PC-3 (cell line): Measurements from ENCODE around the gene NELFB. TPM values are rescaled to one million over a fixed set of nuclear protein-coding genes. Genes with fewer than 3 reads are reported as not detected.

Experiments
- ATAC-seq: fragments of 200-7000 bp; cut with Tn5 transposase; 2 replicates; pipeline ENCODE4 v1.9.1; 2020; ENCODE audit warnings: mild to moderate bottlenecking, moderate library complexity
- BruUV-seq: library from RNA; stranded (reverse); fragments of 400-500 nt; replicated peaks from 2 replicates; lab custom pipeline; 2021; lab: Mats Ljungman, UMichigan
- CTCF ChIA-PET: fragments of 300-600 bp; sonication (Branson Sonifier 250); formaldehyde crosslinking; loops from one replicate; lab custom pipeline; 2022; ENCODE audit warnings: antibody characterized with exemption; lab: Charles Lee
- POLR2A ChIA-PET: fragments of 300-600 bp; sonication (Branson Sonifier 250); formaldehyde crosslinking; loops from one replicate; lab custom pipeline; 2022; ENCODE audit warnings: antibody characterized with exemption; ENCODE audit not compliant: unreplicated experiment; lab: Charles Lee
- DNase-seq: peaks from one replicate; pipeline ENCODE4 v3.0.0-alpha.2; 2015
- H2AFZ ChIP-seq: fragments of 300-600 bp; sonication (generic); 2 replicates; pipeline ENCODE4 v1.6.0; 2016; ENCODE audit warnings: antibody characterized with exemption, low read length
- H3F3A ChIP-seq: fragments of 300-600 bp; sonication (generic); one replicate; pipeline ENCODE4 v1.6.0; 2017; ENCODE audit warnings: antibody characterized with exemption, low read length, control low read depth, mild to moderate bottlenecking; ENCODE audit not compliant: unreplicated experiment
- H3K27ac ChIP-seq: fragments of 300-600 bp; sonication (generic); 2 replicates; pipeline ENCODE4 v1.5.1; 2016; ENCODE audit warnings: mild to moderate bottlenecking, low read length
- H3K27me3 ChIP-seq: fragments of 300-600 bp; sonication (generic); 2 replicates; pipeline ENCODE4 v1.6.1; 2016; ENCODE audit warnings: low read length, mixed read lengths
- H3K36me3 ChIP-seq: fragments of 300-600 bp; sonication (generic); 2 replicates; pipeline ENCODE4 v1.6.1; 2016; ENCODE audit warnings: low read depth, mixed run types, low read length, mixed read lengths
- H3K4me1 ChIP-seq: fragments of 300-600 bp; sonication (generic); 2 replicates; pipeline ENCODE4 v1.5.1; 2016; ENCODE audit warnings: low read length; ENCODE audit not compliant: insufficient read depth
- H3K4me2 ChIP-seq: fragments of 300-600 bp; sonication (generic); 2 replicates; pipeline ENCODE4 v1.6.0; 2016; ENCODE audit warnings: low read length
- H3K4me3 ChIP-seq: fragments of 300-600 bp; sonication (generic); 2 replicates; pipeline ENCODE4 v1.5.1; 2016; ENCODE audit warnings: mild to moderate bottlenecking, low read length, mixed read lengths
- H3K79me2 ChIP-seq: fragments of 300-600 bp; sonication (generic); 2 replicates; pipeline ENCODE4 v1.6.1; 2017; ENCODE audit warnings: low read length, mixed read lengths
- H3K9ac ChIP-seq: fragments of 300-600 bp; sonication (generic); 2 replicates; pipeline ENCODE4 v1.6.0; 2016; ENCODE audit warnings: mild to moderate bottlenecking, low read length
- H3K9me2 ChIP-seq: fragments of 300-600 bp; sonication (generic); replicated peaks from 2 replicates; pipeline ENCODE4 v1.6.1; 2016; ENCODE audit warnings: mixed run types, low read length, mixed read lengths
- H3K9me3 ChIP-seq: fragments of 300-600 bp; sonication (generic); 2 replicates; pipeline ENCODE4 v1.6.1; 2016; ENCODE audit warnings: low read length, mixed read lengths
- H4K20me1 ChIP-seq: fragments of 300-600 bp; sonication (generic); 2 replicates; pipeline ENCODE4 v1.6.1; 2016; ENCODE audit warnings: low read length, mixed read lengths
- CTCF ChIP-seq: fragments of 300-600 bp; sonication (generic); conservative IDR thresholded peaks from 2 replicates; pipeline ENCODE4 v1.5.1; 2017; ENCODE audit warnings: antibody characterized with exemption, low read depth, mild to moderate bottlenecking, low read length
- EZH2 ChIP-seq: fragments of 300-600 bp; sonication (generic); IDR thresholded peaks from one replicate; pipeline ENCODE4 v1.6.1; 2017; ENCODE audit warnings: antibody characterized with exemption, mild to moderate bottlenecking, low read length; ENCODE audit not compliant: unreplicated experiment
- EZH2phosphoT487 ChIP-seq: fragments of 300-600 bp; sonication (generic); IDR thresholded peaks from 2 replicates; pipeline ENCODE4 v1.6.1; 2018; ENCODE audit warnings: mild to moderate bottlenecking, antibody characterized with exemption, low read length, borderline replicate concordance
- intact Hi-C: fragments of 100-400 bp; cut with micrococcal nuclease; formaldehyde crosslinking; loops from 2 replicates; pipeline ENCODE4 v1.9.0; 2023
- total RNA-seq: library from RNA; depleted of rRNA; stranded (reverse); fragments of >200 nt; gene quantifications from 2 replicates; pipeline ENCODE4 v1.2.3, GENCODE V29; 2014

Gene NELFB
- total RNA-seq, 1 experiment from 2014 or later, result 50.7 TPM

DNA sequence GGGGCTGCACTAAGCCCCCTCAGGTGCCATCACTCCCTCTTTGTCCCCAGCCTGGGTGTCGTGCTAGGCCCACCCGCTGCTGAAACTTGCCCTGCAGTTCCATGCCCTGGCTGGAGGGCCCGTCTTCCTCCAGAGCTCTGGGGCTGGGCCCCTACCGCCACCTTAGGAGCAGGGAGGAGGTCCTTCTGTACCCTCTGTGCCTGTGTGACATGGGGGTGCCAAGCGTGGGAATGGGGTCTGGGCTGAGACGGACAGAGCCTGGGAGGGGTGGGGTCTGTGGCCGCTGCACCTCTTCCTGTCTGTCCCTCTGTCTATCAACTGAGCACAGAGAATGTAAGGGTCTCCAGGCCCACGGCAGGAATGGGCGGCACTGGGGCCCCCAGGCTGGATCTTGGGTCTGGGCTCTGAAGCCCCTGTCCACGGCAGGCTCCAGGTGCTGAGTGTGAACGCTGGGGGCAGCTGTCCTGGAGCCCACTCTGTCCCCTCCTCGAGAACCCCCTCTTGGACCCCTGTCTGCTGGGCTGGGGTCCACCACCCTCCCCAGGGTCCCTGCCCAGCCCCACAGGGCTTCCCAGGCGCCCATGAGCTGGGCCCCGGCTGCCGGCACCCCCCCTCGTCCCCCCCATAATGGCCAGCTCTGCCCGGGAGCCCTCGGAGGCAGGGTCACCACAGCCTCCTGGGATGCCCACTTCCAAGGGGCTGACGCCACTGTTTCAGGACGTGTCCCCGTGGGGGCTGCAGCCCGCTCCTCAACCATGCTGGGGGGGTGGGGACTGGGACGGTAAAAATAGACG is 62.8 kb downstream of the NELFB start:
- H3K27me3 ChIP-seq, result no peaks in the 10 kb centered on the region
- no peak for DNase-seq
- ChIA-PET CTCF (no interaction called here), POLR2A (interaction anchor here (0.6 kb wide), 1 partner anchor 124 kb away, joined by 6 read pairs; no protein-coding TSS in a partner anchor)
- H3K4me3 ChIP-seq, result no peak overlapping the region
- BruUV-seq, result no TSS peak
- H4K20me1 ChIP-seq, result no peaks in the 10 kb centered on the region
- H2AFZ ChIP-seq, result no peak overlapping the region
- H3K27ac ChIP-seq, result no peak overlapping the region
- H3K9me3 ChIP-seq, result no peaks in the 10 kb centered on the region
- no peaks in the 10 kb centered on the region for H3K9me2 ChIP-seq
- ATAC-seq, result no peak
- intact Hi-C loops, result no loop called here
- no peaks in the 10 kb centered on the region for H3F3A ChIP-seq
- no peak overlapping the region for H3K4me2 ChIP-seq
- no peak for TF ChIP-seq CTCF
- no peak for TF ChIP-seq EZH2phosphoT487
- TF ChIP-seq EZH2, result no peak
- peaks cover 9% of the 10 kb centered on the region; the same call in 1 of the 2 replicates for H3K4me1 ChIP-seq
- H3K36me3 ChIP-seq, result no peaks in the 10 kb centered on the region
- H3K79me2 ChIP-seq, result no peaks in the 10 kb centered on the region
- no peak overlapping the region for H3K9ac ChIP-seq

- Histone ChIP-seq H3K4me2 (no peak overlapping the region), H3K4me1 (peaks cover 9% of the 10 kb centered on the region; the same call in 1 of the 2 replicates), H3K9me2 (no peaks in the 10 kb centered on the region), H4K20me1 (no peaks in the 10 kb centered on the region), H3K27ac (no peak overlapping the region), H3F3A (no peaks in the 10 kb centered on the region), H2AFZ (no peak overlapping the region), H3K79me2 (no peaks in the 10 kb centered on the region), H3K4me3 (no peak overlapping the region), H3K36me3 (no peaks in the 10 kb centered on the region), H3K27me3 (no peaks in the 10 kb centered on the region), H3K9ac (no peak overlapping the region), H3K9me3 (no peaks in the 10 kb centered on the region)
- intact Hi-C loops, result no loop called here
- BruUV-seq, result no TSS peak
- ATAC-seq (no peak), DNase-seq (no peak)
- ChIA-PET CTCF (no interaction called here), POLR2A (interaction anchor here (0.6 kb wide), 1 partner anchor 123 kb away, joined by 6 read pairs; no protein-coding TSS in a partner anchor)
- TF ChIP-seq EZH2 (no peak), EZH2phosphoT487 (no peak), CTCF (no peak)
These were observed 63.5 kb downstream of the NELFB start for GRCh38 chr9:137318602-137319001.

DNA sequence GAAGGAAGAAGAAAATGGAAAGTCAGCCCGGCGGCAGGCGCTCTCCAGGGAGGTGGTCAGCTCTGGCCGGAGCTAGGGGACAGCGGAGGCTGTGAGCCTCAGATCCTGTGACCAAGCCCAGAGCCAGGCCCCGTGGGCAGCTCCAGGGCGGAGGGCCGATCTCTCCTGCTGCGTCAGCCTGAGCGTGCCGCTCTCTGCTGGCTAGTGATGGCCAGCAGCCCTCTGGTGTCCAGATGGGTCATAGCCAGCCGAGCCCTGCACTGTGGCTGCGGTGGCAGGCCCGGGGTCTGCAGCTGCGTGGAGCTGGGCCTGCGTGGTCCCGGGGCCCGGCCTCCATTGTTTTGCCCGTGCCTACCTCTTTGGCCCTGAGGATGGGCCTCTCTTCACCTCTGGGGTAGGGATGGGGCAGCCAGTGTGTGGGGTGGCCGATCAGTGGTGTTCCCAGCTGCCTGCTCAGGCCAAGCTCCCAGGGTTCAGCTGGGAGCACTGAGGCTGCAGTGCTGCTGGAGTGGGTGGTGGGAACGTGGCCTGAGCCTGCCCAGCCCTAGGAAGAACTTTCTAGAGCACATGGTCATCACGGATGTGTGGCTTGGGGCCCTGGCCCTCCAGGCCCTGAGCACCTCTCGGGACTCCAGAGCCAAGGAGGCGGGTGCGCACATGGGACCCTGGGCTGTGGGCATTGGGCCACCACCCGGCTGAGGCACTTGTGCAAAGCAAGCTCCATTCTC is 64.0 kb downstream of the NELFB start:
- Histone ChIP-seq H3K9me3 (no peaks in the 10 kb centered on the region), H3K79me2 (no peaks in the 10 kb centered on the region), H3K27ac (no peak overlapping the region), H3K4me1 (peaks cover 9% of the 10 kb centered on the region; the same call in 1 of the 2 replicates), H3K4me2 (no peak overlapping the region), H2AFZ (no peak overlapping the region), H3K27me3 (no peaks in the 10 kb centered on the region), H3K9me2 (no peaks in the 10 kb centered on the region), H3K9ac (no peak overlapping the region), H3K4me3 (no peak overlapping the region), H3F3A (no peaks in the 10 kb centered on the region), H4K20me1 (no peaks in the 10 kb centered on the region), H3K36me3 (no peaks in the 10 kb centered on the region)
- intact Hi-C loops, result no loop called here
- DNase-seq (no peak), ATAC-seq (no peak)
- no TSS peak for BruUV-seq
- ChIA-PET CTCF (no interaction called here), POLR2A (no interaction called here)
- TF ChIP-seq EZH2phosphoT487 (no peak), EZH2 (no peak), CTCF (no peak)
